ENCODE data around the gene PPFIBP1.
"Not testable (repeated sequence)": the region's sequence is repeated elsewhere in the genome, so short reads cannot be mapped to it uniquely, and the experiment has no call there.

The PPFIBP1 gene

DNA sequence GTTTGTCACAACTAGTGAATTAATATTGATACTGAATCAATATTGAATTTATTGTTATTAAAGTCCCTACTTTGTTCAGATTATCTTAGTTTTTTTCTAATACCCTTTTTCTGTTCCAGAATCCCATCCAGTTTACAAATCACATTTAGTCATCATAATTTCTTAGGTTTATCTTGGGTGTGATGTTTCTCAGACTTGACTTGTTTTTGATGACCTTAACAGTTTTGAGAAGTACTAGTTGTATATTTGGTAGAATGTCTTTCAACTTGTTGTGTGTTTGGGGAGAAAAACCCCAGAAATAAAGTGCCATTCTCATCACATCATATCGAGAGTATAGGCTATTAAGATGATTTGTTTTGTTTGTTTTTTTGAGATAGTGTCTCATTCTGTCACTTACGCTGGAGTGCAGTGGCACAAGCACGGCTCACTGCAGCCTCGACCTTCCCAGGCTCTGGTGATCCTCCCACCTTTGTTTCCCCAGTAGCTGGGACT is 206.1 kb downstream of the PPFIBP1 start:
- DNase-seq: no peak

DNA sequence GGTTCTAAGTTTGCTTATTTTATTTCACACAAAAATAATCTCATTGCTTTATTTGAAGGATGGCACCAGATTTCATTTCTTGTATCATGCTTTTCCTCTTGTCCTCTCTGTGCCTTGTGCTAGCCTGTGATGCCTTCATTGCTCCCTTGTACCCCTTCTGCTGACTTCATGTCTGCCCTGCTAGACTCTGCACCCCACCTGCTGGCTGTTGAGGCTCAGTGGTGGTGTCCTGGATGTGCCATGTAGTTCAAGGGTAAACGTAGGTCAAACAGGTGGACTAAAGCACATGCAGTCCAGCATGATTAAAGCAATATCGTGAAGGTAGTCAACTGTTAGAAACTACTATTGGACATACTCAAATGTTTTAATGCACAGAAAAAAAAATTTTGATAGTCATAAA is 208.3 kb downstream of the PPFIBP1 start:
- no peak for DNase-seq

DNA sequence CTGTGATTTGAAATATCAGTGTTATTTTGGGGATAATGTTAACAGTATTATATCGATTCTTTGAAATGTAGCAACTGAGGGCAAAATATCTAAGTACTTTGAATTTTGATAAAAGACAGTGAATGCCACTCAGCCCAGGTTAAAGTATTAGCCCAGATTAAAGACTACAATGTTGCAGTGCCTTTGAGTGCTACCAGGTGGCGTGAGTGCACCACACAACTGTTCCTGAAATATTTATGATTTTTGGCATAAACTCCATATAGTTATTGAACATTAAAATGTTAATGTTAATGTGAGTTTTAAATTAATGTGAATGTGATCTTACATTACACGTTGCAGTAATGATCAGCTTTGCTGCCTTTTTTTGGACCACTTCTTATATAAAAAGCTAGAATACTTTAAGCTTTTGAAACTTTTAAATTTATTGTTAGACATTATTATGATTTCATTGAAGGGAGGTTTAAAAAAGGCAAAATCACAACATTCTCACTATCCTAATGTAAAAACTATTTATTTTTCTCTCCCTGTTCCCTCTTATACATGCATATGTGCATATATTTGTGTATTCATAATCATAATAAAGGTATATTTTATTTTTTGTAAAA is 209.1 kb downstream of the PPFIBP1 start:
- DNase-seq: no peak

DNA sequence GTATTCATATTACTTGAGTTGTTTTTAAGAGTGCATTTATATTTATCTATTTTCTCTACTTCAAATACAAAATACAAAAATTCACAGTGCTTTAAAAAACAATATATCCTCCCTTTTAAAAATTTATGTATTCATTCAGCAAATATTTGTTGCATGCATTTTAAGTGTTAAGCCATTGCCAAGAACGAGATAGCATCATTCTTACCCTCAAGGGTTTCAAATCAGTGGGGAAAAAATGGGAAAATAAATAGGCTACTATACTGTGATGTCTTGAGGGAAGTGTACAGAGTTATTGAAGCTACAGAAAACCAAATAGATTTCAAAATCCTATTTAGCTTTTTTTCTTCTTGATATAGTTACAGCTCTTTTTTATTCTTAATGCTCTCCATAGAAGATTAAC is 209.8 kb downstream of the PPFIBP1 start:
- DNase-seq: no peak

DNA sequence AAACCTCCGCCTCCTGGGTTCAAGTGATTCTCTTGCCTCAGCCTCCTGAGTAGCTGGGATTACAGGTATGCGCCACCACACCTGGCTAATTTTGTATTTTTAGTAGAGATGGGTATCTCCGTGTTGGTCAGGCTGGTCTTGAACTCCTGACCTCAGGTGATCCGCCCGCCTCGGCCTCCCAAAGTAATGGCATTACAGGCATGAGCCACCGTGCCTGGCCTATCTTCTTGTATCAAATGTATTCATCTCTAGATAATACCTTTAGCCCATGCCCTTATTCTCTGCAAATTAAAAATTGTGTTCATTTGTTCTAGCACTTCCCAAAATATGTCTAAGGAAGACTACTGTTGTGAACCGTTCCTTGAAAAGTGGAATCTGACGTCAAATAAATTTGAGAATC is 210.3 kb downstream of the PPFIBP1 start:
- not testable (repeated sequence) for DNase-seq

DNA sequence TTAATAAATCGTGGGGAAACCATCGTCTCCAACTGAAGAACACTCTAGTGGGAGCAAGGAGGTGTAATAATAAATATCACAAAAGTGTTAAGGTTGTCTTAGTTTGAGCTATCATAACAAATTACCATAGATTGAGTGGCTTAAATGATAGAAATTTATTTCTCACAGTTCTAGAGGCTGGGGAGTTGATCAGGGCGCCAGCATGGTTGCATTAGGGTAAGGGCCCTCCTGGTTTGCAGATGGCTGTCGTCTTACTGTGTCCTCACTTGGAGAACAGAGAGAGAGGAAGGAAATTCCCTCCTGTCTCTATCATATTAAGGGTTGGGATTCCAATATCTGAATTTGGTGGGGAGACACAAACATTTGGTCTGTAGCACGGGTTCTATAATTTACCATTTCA is 219.6 kb downstream of the PPFIBP1 start:
- no peak for DNase-seq
